Stimulated activated CD8-positive, alpha-beta memory T cell treated with anti-CD3 and anti-CD28 coated beads, Interleukin-7, amount 100 ng/mL, for 4 hours (primary cell): Measurements from ENCODE around the gene FNDC3B.

Source experiments
- DNase-seq, 2 donors: peaks; one replicate each; pipeline ENCODE4 v3.0.0-alpha.2; 2020; ENCODE audit warnings: low read depth in 2 of 2

Gene FNDC3B

DNA sequence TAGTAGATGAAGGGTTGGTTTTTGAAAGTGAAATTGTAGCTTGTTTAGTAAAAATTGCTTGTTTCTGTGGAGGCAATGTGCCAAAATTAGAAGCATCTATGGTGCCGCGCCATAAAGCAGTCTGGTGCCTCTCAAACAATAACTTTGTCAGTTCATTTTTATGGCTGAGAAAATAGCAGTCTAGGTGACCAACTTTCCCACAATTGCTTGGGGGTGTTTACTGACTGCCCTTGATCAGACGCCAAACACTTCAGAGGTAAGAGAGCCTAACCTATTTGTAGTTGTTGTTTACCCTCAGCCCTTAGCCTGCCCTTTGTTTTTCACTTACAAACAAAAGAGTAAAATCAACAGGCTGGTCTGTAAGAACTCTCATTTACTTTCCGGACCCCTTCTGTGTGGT is 174.5 kb downstream of the FNDC3B start:
- no peak for DNase-seq

DNA sequence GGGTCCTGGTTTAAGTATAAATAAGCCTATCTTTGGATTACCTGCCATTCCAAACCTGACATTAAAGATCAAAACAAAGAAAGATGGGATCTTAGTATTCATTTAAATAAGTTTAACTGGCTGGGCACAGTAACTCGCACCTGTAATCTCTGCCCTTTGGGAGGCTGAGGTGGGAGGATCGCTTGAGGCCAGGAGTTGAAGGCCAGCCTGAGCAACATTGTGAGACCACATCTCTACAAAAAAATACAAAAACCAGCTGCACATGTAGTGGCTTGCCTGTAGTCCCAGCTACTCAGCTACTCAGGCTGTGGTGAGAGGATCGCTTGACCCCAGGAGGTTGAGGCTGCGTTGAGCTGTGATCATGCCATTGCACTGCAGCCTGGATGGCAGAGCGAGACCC is 176.9 kb downstream of the FNDC3B start:
- DNase-seq: no peak

DNA sequence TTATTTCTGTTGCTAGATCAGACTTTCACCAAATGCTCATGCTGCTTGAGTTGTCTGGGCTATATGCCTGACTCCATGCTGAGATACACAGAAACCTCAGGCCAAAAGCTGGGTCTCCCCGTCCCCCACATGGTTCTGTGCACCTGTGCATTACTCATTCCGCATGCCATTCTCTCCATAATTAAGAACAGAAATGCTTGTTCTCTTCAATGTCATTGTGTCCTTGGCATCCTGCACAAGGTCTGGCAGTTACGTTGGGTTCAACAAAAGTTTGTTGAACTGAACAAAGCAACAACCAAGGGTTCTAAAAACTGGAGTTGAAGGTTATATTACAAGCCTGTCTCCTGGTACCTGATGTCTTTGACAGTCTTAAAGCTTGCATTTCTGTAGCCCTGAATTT is 177.5 kb downstream of the FNDC3B start:
- DNase-seq: no peak

DNA sequence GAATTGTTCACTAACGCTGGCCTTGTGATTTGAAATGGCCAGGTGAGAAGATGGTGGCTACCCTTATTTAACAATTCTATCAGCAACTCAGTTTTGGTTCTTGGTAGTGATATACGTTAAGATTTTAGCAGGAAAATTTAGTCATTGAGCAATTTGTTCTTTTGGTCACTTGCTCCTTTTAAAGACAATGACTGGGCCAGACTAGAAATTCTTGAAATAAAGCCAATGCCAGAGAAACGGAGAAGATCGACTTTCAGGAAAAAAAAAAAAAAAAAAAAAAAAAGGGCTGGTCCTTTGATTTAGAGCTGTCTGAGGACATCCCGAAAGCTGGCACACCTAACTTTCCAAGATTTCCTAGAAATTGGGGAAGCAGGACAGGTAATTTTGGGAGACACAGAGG is 178.5 kb downstream of the FNDC3B start:
- no peak for DNase-seq

DNA sequence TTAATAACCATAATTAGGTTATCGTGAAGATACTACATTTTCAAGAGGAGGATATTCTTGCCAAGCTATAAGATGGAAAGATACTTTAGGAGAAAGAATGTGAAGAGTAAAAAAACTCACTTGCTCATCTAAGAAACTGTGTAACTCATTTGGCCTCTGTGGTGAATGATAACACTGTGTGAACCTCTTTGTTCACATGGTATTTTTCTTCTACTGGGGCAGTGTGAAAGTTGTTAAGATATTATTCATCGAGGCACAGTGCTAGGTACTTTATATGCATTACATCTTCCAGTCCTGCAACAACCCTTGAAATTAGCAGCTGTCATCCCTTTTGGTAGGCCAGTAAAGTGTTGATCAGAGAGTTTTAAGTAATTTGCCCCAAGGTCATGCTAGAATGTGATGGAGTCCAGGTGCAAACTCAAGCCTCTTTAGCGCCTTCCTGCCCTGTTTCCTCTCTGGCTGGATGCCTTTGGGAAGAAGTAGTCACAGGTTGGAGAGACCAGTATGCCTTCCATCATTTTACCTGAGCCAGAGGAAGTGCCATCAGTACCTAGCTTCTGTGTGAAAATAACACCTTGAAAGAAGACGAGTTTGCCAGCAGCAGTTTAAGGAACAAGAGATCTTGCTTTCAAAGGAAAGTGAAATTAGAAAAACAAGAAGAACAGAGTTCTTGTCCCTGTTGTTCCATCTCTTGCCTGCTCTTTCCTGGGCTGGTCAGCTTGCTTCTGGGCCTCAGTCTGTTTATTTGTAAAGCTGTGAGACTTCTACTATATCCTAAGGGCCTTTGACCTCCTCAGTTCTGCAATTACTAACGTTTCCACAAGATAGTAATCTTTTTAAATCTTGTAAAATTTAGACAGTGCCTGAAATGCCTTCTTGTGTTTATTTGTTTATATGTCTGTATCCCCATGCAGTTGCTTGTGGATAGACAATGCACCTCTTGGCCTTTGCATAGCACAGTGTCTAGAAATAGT is 179.3 kb downstream of the FNDC3B start:
- no peak for DNase-seq

DNA sequence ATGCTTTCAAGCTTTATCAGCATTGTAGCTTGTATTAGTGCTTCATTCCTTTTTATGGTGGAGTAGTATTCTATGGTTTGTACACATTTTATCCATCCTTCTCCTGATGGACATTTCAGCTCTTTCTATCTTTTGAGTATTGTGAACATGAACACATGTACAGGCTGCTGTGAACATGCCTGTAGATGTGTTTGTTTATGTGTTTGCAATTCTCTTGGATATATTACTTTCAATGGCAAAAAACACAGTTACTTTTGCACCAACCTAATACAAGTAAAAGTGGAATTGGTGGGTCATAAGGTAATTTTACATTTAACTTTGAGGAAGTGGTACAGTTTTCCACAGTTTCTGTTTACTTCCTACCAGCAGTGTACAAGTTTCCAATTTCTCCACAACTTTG is 180.4 kb downstream of the FNDC3B start:
- DNase-seq: no peak

DNA sequence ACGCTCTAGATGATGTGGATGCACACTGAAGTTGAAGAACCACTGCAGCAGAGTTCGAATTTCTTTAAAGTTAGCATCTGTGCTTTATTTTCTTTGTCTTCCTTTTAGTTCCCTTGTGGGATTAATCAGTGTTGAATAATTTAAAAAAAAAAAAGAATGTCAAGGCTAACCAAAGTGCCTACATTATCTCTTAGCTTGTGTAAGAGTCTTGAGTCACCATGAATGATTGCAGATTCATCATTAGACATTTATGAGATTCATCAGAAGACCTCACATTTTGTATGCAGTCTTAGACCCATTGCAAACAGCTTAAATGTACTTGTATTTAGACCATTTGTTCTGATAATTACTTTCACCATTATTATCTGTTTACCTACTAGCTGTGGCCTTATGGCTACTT is 182.2 kb downstream of the FNDC3B start:
- DNase-seq: no peak

DNA sequence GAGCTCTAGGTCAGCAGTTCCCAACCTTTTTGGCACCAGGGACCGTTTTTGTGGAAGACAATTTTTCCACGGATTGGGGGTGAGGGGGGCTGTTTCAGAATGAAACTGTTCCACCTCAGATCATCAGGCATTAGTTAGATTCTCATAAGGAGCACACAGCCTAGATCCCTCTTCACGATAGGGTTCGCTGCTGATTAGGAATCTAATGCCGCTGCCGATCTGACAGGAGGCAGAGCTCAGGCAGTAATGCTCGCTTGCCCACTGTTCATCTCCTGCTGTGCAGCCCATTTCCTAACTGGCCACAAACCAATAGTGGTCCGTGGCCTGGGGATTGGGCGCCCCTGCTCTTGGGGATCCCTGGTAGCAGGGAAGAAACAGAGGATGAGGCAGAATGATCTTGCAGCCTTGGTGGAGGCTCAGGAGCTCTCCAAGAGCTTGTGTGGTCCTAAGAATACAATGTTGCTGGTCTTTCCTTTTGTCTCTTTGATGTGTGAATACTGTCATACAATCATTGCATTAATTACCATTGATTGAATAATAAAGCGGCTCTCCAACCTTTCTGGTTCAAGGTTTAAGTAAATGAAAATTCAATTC is 183.2 kb downstream of the FNDC3B start:
- no peak for DNase-seq

DNA sequence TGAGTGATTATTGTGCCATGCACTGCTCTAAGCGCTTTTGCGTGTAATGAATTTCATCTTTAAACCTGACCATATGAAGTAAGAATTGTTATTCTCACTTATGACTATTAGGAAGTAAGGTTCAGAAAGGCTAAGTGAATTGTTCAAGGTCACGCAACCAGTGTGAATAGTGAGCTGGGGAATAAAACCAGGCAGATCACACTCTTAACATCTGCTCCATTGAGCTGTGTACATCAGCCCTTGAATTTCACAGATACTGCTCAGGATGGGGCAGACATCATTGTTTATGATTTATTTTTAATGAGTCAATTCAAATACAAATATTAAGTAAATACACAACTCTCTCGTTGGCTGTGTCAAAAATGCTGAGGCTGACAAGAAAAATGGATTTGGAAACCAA is 184.5 kb downstream of the FNDC3B start:
- DNase-seq: no peak

DNA sequence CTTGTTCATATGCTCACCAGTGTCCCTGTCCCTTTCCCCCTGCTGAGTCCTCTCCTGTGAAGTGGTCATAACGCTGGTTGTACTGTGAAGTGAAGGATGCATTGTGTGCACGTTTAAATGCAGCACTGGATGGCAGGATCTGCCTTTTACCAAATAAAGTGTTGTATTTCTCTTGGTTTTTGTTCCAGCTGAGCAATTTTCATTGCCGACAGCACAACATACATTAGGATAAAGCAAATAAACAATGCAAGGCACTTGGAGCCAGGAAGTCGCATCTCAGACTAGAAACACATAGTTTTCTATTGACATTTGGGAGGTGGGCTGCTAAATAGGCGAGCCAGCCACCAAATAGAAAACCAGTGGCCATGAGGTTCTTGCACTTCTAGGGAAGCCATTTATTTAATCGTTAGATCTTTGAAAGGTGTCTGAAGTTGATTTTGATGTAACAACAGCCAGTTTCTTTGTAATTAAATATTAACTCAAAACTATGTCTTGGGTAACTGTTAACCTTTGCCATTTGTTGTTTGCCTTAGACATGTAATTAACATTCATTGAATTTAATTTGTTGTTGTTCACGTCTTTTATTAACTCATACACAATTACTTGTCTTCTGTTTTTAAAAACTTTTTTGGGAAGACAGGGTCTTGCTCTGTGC is 185.3 kb downstream of the FNDC3B start:
- DNase-seq: no peak

DNA sequence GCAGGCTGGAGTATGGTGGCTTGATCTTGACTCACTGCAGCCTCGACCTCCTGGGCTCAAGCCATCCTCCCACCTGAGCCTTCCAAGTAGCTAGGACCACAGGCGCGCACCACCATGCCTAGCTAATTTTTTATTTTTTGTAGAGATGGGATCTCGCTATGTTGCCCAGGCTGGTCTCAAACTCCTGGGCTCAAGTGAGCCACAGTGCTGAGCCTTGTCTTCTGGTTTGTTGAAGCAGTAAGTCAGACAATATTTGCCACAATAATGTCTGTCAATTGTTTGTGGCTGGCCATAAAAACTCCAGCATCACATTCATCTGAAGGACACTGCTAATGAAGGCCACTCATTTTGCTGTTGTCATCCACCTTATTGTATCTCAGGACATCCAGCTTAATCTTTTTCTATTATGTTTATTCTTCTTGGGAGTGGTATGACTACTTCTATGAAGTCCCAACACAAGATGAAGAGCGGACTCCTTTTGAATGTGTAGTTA is 185.9 kb downstream of the FNDC3B start:
- no peak for DNase-seq

DNA sequence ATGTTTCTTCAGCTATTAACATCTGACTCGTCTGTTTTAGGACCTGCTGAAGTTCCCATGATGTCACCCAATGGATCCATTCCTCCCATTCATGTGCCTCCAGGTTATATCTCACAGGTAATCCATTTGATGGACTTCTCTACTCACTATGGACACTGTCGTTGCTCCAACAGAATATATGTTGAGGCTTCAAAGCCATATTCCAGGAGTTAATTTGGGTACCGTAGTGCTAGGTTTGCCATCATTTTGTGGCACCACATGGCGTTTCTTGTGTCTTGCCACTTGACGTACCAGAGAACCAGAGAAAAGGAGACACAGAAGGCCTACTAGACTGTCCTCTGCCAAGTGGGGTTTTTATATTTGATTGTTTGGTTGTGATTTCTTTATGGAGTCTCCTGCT is 187.5 kb downstream of the FNDC3B start:
- no peak for DNase-seq

DNA sequence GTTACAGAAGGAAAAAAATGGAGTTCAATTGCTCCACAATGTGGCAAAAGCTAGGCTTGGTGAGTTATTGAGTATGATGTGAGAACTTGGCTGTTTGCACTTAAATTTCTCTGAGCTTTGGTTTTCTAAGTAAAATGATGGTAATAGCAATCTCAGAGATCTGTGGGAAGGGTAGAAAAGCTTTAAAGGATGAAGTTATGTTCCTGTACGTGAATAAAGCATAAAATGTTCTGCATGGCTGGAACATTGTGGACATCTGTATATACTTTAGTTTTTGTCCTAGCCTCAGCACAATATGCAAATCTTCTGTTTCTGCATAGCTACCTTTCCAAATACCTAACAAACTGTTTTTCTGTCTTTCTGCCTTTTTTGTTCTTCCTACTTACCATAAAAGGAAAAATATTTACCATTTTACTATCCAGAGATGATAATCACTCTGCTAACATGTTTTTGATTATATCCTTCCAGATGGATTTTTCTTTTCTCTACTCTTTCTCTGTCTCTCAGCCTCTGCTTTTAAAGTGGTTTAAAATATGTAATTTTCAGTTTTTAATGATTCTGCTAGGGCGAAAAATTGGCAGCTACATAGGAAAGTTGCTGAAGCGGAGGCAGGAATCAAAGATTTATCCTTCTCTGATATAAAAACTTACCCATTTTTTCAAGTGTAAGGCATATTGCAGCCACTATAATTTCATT is 188.1 kb downstream of the FNDC3B start:
- DNase-seq: no peak

DNA sequence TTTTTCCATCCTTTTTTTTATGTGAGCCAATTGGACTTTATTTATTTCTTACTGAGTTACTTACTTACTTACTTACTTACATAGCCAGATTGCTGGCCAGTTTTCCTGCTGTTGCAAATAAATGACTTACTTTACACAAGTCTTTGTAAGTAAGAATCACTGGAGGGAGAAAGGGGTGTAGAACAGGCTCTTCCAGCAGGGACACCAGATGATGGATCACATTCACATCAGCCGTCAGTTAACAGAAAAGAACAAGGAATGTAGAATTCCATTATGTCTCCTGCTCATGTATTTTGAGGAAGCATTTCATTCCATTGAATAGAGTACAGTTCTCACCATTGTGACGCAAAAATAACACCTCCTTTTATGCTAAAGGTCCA is 188.6 kb downstream of the FNDC3B start:
- no peak for DNase-seq

DNA sequence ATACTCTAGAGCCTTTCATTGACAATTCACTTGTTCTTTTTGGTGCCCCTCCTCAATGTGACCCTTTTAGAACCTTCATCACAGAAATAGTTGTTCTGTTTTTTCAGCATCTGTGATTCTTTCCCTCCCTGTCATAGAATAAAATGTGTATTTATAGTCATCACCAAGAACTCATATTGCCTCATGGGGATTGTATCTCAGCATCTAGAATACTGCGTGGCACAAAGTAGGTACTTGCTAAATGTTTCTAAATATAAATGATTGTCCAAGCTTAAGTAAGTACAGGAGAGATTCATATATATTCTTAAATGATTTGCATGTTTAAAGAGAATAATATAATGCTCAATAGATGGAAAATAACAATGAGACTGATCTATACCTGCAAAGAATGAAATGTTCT is 190.1 kb downstream of the FNDC3B start:
- DNase-seq: no peak

DNA sequence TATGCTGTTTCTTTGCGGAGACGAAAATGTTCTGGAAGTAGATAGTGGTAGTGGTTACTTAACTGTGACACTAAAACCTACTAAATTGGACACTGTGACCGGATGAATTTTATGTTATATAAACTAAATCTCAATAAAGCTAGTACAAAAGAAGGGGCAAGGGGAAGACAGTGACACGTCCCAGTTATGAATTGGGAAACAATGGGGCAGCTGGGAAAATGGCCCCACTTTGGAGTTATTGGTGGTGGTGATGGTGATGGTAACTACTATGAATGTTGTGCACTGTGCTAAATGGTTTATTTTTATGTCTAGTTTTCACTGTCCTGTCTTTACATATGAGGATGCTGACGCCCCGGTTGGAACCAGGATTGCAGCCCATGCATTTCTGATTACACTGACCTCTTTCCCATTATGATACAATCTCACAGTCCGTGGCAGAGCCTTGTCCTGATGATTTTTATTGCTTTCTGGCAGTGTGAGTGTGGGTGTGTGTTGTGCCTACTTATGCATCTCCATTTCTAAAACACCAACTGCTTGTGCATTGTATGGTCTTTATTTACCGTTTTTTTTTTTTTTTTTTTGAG is 192.0 kb downstream of the FNDC3B start:
- DNase-seq: no peak

DNA sequence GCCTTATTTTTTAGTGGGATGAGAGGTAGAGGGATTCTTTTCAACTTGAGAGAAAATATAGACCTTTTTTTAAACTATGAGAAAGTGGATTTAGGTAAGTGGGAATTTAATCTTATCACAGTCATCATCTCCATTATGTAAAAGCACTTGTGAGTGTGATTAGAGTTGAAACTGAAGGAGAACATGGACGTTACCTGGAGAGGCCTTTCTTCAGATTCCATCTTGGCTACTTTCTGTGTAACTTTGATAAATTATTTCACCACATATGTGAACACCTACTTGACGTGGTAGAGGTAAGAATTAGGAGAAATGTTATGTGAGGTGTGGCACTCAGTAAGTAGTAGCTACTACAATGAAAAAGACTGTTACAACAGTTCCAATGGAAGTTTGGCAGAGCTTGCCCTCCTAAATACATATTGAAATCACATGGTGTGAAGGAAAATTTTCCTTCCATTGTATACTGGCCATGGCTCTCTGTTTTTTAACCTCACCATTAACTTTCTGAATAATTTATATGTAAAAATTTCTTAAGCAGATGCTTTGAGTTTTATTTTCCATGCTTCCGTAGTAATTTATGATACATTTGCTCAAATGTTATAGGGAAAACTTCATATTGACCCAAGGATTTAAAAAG is 193.3 kb downstream of the FNDC3B start:
- no peak for DNase-seq

DNA sequence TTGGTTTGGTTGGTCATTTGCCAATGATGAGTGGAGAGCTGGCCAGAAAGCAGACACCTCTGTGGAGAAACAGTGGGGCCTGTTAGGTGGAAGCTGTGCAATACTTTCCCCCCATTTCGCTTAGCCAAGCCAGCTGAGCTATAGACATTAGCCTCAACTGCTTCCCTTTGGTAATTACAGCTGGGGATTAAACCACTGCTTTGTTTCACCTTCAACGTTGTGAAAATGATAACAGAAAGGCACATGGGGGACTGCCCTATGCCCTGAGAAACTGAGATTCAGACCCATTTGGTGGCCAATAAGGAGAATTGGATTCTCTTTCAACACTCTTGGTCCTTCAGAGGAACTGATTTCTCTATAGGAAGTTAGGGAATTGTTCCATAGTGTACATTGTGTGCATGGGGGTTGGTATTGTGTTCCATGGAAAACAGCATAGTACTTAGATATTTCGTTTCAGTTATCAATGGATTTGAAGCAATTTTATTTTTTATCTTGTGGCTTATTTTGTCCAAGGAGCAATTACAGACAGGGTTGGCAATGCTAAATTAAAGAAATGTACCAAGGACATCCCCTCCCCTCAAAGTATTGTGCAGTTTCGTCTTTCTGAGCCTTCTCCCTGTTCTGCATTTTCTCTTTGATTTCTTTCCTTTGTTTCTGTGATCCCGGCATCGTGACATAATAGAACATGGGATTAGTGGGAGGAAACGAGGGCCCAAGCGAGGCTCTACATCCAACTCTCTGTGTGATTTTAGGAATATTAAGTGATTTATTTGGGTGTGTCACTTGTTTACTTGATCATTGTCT is 194.3 kb downstream of the FNDC3B start:
- DNase-seq: no peak

DNA sequence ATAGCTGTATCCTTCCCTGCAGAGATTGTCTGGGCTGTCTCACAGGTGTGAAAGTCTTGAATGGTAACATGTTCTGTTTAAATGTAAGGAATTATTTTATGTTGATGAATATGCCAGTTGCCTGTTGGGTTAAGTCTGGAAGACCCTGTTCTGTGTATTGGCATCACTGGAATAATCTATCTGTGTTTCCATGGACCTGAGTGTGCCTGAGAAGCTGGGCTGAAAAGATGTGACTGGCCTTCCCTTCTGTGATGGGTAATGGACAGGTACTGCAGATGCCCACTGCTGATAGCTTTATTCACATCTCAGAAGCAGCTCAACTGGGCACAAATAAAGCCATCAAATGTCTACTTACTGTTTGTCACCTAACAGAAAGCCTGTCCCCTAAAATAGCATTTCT is 196.3 kb downstream of the FNDC3B start:
- no peak for DNase-seq
